NCI-H2196 (cell line): ENCODE data around the gene TNFAIP1.
A peak's percentile ranks its signal among the peaks of the same experiment; 100 is the strongest.

ENCODE experiments used
- DNase-seq: peaks from one replicate; lab custom pipeline; 2025; ENCODE audit not compliant: unreplicated experiment; lab: John Stamatoyannopoulos, UW

The TNFAIP1 gene

DNA sequence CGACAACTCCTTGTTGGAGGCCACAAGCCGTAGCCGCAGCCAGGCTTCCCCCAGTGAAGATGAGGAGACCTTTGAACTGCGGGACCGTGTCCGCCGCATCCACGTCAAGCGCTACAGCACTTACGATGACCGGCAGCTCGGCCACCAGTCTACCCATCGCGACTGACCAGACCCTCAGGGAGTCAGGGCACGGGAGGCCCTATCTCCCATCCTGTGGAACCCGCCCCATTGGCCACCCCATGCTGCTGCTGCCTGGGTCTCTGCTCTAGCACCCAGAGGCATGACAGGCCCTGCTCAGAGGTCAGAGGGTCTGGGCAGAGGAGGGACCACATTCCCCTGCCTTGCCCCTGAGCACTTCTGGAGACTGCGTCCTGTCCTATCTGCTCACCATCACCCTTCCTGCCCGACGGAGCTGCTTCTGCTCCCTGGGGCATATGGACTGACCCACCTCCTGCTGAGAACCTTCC is 8.9 kb downstream of the TNFAIP1 start:
- DNase-seq: no peak

GRCh38 chr17:28345419-28346198 is 10.0 kb downstream of the TNFAIP1 start:
- DNase-seq: peak; percentile 38

DNA sequence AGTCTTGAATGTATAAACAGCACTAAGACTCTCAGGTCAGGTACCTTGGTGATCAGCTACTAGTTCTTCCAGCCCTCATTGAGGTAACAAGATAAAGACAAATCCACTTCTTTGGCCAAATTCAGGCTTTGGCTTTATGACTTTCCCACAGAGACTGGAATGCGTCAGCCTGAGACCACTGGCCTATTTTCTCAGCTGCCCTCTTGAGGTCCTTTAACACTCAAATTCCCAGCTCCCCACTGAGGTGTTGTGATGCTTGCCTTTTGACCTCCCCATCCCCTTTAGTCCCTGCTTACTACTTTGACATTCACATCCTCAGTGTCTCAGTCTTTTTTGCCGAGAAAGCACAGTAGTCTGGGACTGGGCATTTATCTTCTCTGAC is 10.6 kb downstream of the TNFAIP1 start:
- no peak for DNase-seq

- no peak for DNase-seq
These were observed 11.2 kb downstream of the TNFAIP1 start for GRCh38 chr17:28346746-28347246.

GRCh38 chr17:28347261-28347891 is 11.8 kb downstream of the TNFAIP1 start:
- no peak for DNase-seq

GRCh38 chr17:28348979-28349378 is 13.4 kb downstream of the TNFAIP1 start:
- no peak for DNase-seq

DNA sequence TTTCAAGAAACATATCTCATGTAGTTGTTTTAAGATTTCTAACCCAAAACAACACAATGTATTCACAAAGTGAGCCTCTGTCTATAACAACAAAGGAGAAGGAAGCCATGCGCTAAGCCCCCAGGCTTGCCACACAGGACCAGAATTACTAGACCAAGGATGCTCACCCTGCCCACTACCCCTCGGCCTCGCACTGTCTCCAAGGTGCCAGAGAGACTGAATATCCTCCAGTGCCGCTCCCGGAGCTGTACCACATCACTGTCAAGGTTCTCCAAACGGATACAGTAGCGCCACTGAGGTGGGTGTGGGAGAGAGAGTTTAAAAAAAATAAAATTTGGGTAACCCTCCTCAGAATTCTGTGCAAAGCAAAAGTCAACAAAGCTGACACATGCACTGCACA is 14.7 kb downstream of the TNFAIP1 start:
- DNase-seq: no peak

GRCh38 chr17:28357061-28357900 is 21.7 kb downstream of the TNFAIP1 start, which contains the start of gene POLDIP2:
Gene POLDIP2, minus strand, starts transcription at chr17:28357527. Its CDS starts 79 bp downstream, at chr17:28357448.
- DNase-seq: peak; percentile 80

DNA sequence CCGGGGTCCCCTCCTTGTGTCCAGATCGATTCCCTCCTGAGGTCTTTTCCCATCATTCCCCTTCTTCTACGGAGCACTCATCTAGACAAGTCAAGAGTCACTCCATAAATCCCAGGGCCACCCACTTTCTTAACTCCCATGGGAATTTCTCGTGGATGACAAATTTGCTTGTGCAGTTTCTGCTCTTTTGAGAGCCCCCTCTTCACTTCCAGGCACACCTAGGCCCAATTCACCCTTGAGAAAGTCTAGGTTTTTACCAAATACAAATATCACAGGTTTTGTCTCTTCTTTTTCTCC is 22.3 kb downstream of the TNFAIP1 start:
- no peak for DNase-seq

DNA sequence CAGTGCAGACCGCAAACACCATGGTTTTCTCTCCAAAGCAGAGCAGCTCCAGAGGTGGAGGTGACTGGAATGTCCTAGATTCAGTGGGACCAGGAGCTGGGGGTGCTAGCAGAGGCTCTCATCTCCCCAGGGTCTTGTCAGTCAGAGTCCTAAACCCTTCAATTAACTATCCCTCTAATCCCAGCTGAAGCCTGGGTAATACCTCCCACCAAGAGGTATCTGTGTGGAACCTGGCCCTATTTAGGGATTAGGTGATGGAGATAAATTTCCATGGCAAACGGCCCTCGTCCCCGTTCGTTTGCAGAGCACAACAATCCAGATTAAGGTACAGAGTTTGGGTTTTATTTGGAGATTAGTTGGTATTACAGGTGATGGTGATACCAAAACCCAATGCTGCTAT is 27.6 kb downstream of the TNFAIP1 start:
- no peak for DNase-seq

DNA sequence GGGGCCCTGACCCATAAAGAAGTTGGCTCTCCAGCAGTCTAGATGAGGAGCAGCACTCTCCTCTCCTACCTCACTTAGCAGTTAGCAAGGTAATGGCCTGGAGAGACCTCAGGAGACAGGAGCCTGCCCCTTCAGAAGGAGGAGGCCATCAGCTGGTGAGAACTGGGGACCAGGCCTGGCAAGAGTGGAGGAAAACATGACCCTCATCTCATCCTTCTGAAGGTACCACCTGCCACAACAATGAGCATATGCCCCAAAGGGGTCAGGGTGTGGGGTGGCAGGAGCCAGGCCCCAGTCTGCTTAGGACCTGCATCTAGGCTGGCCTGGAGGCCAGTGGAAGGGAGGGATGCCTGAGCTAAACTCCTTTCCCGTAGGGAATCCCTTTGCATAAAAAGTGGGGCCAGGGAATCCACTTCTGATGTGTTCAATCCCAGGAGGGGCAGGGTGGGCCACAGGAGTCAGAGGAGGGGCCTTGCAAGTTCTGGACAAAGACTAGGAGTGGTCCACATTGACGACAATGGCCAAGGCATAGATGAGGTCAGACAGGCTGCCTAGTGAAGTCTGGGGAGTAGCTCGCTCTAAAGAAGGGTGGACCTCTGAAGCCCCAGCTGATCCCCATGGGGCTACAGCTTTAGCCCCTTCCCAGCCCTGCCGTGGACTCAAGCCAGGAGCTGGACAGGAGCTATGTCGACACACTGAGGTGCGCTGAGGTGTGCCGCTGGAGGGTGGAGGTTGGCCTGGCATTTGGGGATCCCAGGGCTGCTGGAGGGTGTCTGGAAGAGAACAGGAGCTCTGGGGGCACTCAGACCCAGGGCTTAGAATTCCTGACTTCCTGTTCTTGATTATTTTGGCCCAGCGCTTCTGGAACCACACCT is 28.5 kb downstream of the TNFAIP1 start:
- no peak for DNase-seq

DNA sequence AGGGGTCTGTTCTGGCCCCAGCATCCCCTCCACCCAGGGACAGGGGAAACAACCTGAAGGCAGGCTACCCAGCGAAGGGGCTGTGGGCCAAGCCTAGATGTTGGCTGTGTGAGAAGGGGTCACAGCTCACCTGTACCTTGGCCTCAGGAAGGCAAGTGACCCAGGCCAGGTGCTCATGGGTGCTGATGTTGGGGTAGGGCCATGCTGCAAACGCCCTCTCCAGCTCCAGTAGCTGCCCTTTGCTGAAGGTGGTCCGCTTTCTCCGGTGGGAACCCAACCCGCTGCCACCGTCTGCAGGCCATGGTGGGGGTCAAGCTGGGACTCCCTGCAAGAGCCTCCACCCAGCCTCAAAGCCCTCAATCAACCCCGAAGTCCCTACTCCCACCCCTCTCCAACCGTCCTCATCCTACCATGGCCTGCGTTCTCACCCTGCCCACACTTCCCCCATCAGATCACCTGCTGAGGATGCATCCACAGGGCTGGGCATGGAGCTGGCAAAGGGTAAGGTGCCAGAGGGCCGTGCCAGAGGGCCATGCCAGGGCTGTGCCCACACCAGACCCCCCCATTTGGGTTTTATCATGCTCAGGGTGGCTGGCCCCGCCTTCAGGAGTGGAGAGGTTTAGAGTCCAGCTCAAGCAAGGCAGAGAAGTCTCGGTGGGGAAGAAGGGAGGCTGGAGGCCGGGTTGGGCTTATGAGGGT is 29.3 kb downstream of the TNFAIP1 start, which contains the start of gene SEBOX:
Gene SEBOX (minus strand): TSS at position 535 of the 699 bp plus-strand sequence. CDS start 48 bp downstream, at position 487.
- DNase-seq: no peak

DNA sequence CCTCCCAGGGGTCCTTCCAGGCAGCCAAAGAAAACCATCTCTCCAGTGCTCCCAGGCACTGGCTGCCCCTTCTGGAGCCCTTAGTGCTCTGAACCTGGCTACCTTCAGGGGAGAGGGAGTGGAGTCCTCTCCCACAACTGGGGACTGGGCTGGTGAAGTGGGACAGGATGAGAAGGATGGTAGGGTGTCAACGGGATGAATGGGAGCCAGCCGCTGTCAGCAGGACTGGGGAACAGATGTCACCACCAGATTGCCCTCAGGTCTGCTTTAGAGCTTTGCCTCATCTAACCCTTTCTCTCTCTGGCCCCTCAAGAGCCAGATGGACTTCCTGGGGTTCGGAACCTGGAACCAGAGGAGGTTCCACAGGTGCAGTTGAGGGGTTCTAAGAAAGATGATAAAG is 29.9 kb downstream of the TNFAIP1 start:
- no peak for DNase-seq

DNA sequence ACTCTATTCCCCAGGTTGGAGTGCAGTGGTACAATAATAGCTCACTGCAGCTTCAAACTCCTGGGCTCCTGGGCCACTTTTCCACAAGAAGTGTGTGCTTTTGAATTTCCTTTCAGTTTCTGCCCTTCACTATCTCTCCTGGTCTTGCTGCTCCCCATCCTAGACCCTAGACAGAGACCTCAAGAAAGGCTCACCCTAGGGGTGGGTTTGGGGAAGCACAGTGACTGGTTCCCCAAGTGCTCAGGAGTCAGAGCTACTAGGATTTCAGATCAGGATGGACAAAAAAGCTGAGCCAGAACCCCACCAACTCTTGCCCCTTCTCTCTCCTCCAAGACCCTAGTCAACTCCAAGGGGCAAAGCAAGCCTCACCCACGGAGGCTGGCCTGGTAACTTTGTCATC is 31.0 kb downstream of the TNFAIP1 start:
- no peak for DNase-seq

DNA sequence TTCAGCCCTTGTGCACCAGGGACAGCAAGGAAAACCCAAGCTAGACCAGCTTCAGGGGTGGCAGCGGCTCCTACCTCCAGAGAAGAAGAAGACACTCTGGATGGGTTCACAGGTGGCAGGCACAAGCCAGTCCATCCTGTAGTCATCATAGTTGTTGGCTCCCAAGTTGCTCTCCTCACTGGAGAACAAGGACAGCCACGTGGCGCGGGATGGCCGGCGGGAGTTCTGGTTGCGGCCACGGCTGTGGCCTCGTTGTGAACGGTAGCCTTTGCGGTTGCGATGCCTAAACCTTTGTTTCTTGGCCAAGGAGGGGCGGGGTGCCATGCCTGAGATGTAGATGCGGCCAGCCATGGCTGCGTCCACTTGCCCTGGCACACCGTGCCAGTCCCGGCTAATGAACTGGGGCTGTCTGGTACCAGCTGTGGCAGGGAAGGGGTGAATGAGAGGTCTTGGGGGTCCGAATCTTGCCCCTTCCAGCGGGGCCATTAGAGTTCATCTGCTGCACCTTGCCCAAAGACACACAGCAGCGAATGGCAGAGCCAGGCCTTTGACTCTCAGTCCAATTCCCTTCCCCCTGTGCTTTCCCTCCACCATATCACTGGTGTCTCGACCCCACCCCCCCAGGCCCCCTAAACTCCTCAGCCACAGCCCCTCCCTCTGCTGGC is 32.2 kb downstream of the TNFAIP1 start:
- no peak for DNase-seq

DNA sequence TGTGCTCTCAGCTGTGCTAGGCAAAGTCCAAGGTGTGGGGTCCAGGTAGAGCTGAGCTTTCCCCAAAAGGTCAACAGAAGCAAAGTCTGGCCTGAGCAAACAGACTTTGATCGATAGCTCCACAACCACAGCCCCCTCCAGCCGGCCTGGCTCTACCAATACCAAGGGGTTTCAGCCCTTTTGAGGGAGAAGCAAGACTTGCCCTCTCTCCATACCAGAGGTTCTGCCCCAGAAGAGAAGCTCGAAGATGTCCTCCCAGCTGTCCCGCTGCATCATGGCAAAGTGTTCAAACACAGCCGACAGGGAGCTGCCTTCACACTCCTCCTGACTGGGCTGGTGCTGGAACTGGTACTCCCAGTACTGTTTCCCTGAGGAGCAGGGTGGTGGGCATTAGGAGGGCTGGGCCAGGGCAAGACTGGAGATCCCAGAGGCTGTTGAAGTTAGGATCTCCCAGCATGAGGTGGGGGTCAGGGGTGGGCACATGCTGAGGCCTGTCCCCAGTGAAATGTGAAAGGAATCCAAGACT is 32.8 kb downstream of the TNFAIP1 start:
- DNase-seq: no peak

DNA sequence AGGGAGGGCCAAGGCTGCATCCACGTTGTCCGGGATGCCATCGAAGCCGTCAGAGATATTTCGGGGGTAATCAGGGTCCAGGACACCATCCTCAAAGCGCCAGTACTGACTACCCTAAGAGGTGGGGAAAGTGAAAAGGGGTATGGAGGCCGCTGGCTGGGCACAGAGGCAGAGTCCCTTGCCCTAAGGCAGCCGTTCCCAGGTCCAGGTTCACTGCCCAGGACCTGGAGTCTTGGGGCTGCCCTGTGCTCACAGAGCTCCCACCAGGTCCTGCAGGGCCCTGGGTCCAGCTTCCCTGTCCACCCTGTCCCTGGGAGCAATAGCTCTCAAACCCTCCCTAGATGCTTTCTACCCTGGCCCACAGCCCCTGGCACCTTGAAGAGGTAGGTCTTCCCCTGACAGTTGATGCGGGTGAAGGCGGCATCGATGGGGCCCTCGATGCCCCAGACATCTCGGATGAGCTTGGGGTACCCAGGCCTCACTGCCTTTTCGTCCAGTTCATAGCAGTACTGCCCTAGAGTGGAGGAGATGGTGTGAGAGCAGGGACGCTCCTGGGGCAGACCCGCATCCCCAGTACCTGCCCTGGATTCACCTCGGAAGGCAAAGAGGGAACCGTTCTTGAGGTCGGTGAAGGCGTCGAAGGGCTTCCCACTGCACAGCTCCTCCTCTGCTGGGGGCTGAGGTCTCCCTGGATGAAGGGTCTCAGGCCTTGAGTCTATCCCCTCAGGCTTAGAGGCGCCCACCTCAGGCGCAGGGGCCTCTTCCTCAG is 33.5 kb downstream of the TNFAIP1 start:
- no peak for DNase-seq

DNA sequence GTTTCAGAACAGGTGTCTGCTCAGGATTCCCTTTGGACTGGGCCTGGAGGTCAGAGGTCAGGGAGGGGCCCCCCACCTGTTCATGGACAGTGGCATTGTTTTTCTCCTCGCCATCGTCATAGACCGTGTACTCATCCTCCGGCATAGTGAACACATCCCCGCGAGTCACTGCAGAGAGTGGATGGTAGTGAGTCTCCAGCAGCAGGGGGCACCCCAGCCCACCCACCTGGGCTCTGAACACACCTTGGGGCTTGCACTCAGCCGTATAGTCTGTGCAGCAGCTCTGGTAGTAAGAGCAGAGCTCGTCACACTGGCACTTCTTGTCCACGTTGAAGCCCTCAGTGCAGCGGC is 34.1 kb downstream of the TNFAIP1 start:
- no peak for DNase-seq
